ENCODE measurements around the gene FOXF2.
"Not testable (repeated sequence)": the region's sequence is repeated elsewhere in the genome, so short reads cannot be mapped to it uniquely, and the experiment has no call there.

FOXF2 gene

GRCh38 chr6:1389369-1390132, at the start of gene FOXF2:
TSS of gene FOXF2 (plus strand) at chr6:1389576. CDS start at chr6:1389948, 372 bp downstream.
- no peak for DNase-seq

GRCh38 chr6:1346101-1346500, 43.3 kb upstream of the FOXF2 start:
- DNase-seq = no peak

- no peak for DNase-seq
These were observed 42.8 kb upstream of the FOXF2 start for GRCh38 chr6:1346558-1347091.

- DNase-seq = no peak
These were observed 42.2 kb upstream of the FOXF2 start for GRCh38 chr6:1347161-1347560.

- DNase-seq = no peak
These were observed 40.7 kb upstream of the FOXF2 start for GRCh38 chr6:1348675-1349074.

GRCh38 chr6:1349655-1350054, 39.7 kb upstream of the FOXF2 start:
- no peak for DNase-seq

GRCh38 chr6:1351381-1352008, 37.9 kb upstream of the FOXF2 start:
- DNase-seq = no peak

GRCh38 chr6:1355068-1355467, 34.3 kb upstream of the FOXF2 start:
- DNase-seq = not testable (repeated sequence)

GRCh38 chr6:1361717-1362116, 27.7 kb upstream of the FOXF2 start:
- DNase-seq = not testable (repeated sequence)

- no peak for DNase-seq
These were observed 26.7 kb upstream of the FOXF2 start for GRCh38 chr6:1362643-1363042.

GRCh38 chr6:1363298-1363697, 26.1 kb upstream of the FOXF2 start:
- no peak for DNase-seq

- no peak for DNase-seq
These were observed 25.4 kb upstream of the FOXF2 start for GRCh38 chr6:1363729-1364572.

GRCh38 chr6:1364791-1365190, 24.6 kb upstream of the FOXF2 start:
- DNase-seq = no peak

- no peak for DNase-seq
These were observed 23.7 kb upstream of the FOXF2 start for GRCh38 chr6:1365686-1366085.

GRCh38 chr6:1367771-1368170, 21.6 kb upstream of the FOXF2 start:
- no peak for DNase-seq

- no peak for DNase-seq
These were observed 20.4 kb upstream of the FOXF2 start for GRCh38 chr6:1368940-1369339.

- DNase-seq = not testable (repeated sequence)
These were observed 19.7 kb upstream of the FOXF2 start for GRCh38 chr6:1369695-1370094.

GRCh38 chr6:1371933-1372332, 17.4 kb upstream of the FOXF2 start:
- no peak for DNase-seq

- DNase-seq = no peak
These were observed 16.7 kb upstream of the FOXF2 start for GRCh38 chr6:1372690-1373089.

GRCh38 chr6:1376653-1377052, 12.7 kb upstream of the FOXF2 start:
- no peak for DNase-seq

- no peak for DNase-seq
These were observed 11.8 kb upstream of the FOXF2 start for GRCh38 chr6:1377526-1377925.

GRCh38 chr6:1378065-1379016, 11.0 kb upstream of the FOXF2 start:
- DNase-seq = no peak

All from activated CD4-positive, alpha-beta T cell treated with anti-CD3 and anti-CD28 coated beads, Interleukin-2, amount 50 U/mL, for 4 hours (primary cell).